ENCODE measurements around the gene TMED8. TPM values are rescaled to one million over a fixed set of nuclear protein-coding genes. Genes with fewer than 3 reads are reported as not detected.

The TMED8 gene
- total RNA-seq, 1 experiment from 2014 or later = 14.2 TPM

DNA sequence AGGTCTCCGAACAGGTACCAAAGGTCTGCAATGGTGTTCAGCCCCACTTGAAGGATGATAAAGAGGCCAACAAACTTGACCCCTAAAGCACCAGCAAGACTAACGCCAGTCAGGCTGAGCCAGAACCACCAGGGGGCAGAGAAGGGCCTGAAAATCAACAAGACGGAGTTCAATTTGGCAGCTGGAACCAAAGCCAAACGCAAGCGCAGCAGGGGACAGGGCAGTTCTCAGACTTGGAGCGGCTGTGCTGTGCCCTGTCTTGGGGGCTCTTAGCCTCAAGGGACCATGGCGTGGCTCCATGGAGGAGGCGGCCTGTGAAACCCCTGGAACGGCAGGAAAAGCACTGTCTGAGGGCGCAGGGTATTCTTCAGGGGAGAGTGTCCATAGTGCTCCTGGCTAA is 75.8 kb downstream of the TMED8 start (continued):
- no peak for TF ChIP-seq ZNF671 (CRISPR knock-in tag; IDR thresholded peaks at IDR 0.05)

DNA sequence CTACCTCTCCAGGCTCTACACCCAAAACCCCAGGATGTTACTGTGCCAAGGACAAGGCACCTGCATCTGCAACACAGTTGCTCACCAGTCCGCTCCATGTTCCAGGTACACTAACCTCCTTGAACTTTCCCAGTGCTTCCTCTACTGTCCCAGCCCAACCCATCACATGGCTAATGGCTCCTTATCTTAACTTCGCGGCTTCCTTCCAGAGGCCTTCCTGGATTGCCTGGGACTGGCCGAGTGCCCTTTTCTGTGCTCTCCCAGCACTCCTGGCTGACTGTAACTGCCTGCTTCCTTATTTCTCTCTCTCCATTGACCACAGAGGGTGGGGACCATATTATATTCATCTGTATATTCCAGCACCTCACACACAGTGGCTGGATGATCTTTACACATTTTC is 77.1 kb downstream of the TMED8 start:
- ChIA-PET CTCF (no interaction called here), POLR2A (no interaction called here)
- Mint-ChIP-seq H3K36me3 (peaks cover 4% of the 10 kb centered on the region), H3K27ac (no peak overlapping the region), H3K4me3 (no peak overlapping the region), H3K27me3 (ENCODE audit: low read depth) (no peaks in the 10 kb centered on the region), H3K4me1 (peaks cover 6% of the 10 kb centered on the region), H3K9me3 (no peaks in the 10 kb centered on the region)
- TF ChIP-seq ZNF121 (CRISPR knock-in tag; IDR thresholded peaks at IDR 0.05) (no peak), ESRRA (CRISPR knock-in tag; IDR thresholded peaks at IDR 0.05; ENCODE audit: borderline replicate concordance) (no peak), ZNF263 (CRISPR knock-in tag; IDR thresholded peaks at IDR 0.05; ENCODE audit: low read depth) (no peak), NFYB (CRISPR knock-in tag; conservative IDR thresholded peaks at IDR 0.05; ENCODE audit: low read depth) (no peak), JAZF1 (CRISPR knock-in tag; IDR thresholded peaks at IDR 0.05) (no peak)
- TF ChIP-seq, protein P1, sequence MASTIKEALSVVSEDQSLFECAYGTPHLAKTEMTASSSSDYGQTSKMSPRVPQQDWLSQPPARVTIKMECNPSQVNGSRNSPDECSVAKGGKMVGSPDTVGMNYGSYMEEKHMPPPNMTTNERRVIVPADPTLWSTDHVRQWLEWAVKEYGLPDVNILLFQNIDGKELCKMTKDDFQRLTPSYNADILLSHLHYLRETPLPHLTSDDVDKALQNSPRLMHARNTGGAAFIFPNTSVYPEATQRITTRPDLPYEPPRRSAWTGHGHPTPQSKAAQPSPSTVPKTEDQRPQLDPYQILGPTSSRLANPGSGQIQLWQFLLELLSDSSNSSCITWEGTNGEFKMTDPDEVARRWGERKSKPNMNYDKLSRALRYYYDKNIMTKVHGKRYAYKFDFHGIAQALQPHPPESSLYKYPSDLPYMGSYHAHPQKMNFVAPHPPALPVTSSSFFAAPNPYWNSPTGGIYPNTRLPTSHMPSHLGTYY (CRISPR knock-in tag; IDR thresholded peaks at IDR 0.05) = no peak
- TF ChIP-seq, protein P2, sequence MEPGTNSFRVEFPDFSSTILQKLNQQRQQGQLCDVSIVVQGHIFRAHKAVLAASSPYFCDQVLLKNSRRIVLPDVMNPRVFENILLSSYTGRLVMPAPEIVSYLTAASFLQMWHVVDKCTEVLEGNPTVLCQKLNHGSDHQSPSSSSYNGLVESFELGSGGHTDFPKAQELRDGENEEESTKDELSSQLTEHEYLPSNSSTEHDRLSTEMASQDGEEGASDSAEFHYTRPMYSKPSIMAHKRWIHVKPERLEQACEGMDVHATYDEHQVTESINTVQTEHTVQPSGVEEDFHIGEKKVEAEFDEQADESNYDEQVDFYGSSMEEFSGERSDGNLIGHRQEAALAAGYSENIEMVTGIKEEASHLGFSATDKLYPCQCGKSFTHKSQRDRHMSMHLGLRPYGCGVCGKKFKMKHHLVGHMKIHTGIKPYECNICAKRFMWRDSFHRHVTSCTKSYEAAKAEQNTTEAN (CRISPR knock-in tag; IDR thresholded peaks at IDR 0.05) = no peak
- TF ChIP-seq, protein P3, sequence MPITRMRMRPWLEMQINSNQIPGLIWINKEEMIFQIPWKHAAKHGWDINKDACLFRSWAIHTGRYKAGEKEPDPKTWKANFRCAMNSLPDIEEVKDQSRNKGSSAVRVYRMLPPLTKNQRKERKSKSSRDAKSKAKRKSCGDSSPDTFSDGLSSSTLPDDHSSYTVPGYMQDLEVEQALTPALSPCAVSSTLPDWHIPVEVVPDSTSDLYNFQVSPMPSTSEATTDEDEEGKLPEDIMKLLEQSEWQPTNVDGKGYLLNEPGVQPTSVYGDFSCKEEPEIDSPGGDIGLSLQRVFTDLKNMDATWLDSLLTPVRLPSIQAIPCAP (CRISPR knock-in tag; IDR thresholded peaks at IDR 0.05) = no peak
- TF ChIP-seq, protein P4, sequence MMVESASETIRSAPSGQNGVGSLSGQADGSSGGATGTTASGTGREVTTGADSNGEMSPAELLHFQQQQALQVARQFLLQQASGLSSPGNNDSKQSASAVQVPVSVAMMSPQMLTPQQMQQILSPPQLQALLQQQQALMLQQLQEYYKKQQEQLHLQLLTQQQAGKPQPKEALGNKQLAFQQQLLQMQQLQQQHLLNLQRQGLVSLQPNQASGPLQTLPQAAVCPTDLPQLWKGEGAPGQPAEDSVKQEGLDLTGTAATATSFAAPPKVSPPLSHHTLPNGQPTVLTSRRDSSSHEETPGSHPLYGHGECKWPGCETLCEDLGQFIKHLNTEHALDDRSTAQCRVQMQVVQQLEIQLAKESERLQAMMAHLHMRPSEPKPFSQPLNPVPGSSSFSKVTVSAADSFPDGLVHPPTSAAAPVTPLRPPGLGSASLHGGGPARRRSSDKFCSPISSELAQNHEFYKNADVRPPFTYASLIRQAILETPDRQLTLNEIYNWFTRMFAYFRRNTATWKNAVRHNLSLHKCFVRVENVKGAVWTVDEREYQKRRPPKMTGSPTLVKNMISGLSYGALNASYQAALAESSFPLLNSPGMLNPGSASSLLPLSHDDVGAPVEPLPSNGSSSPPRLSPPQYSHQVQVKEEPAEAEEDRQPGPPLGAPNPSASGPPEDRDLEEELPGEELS (CRISPR knock-in tag; IDR thresholded peaks at IDR 0.05) = no peak
- DNase-seq (ENCODE audit: low spot score) (no peak), ATAC-seq (no peak)

DNA sequence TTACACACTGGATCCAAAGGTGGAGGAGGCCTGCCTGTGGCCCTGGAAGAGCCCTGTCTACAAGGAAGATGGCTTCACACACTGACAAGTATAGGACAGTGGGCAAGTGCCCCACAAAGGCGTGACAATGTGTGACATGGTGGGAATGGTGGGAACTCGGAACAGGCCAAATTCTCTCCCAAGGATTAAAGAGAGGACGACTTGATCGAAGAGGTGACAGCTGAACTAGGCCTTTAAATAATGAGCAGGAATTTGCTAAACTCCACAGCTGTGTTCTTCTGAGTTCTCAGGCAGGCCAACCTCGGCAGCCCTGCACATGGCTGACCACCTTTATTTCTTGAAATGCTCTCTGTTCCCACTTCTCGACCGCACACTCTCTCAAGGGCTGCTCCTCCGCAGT is 80.0 kb downstream of the TMED8 start:
- DNase-seq (ENCODE audit: low spot score) (no peak), ATAC-seq (no peak)
- H3K4me1 Mint-ChIP-seq = peaks cover 11% of the 10 kb centered on the region
- H3K27ac Mint-ChIP-seq = no peak overlapping the region; the same call in 1 of the 2 replicates
- CTCF ChIA-PET = interaction anchor here (3.1 kb wide), 1 partner anchor 19 kb away, joined by 16 read pairs; no protein-coding TSS in a partner anchor
- H3K4me3 Mint-ChIP-seq = no peak overlapping the region
- POLR2A ChIA-PET = no interaction called here
- peaks cover 6% of the 10 kb centered on the region for H3K36me3 Mint-ChIP-seq
- no peaks in the 10 kb centered on the region for H3K27me3 Mint-ChIP-seq (ENCODE audit: low read depth)
- no peaks in the 10 kb centered on the region for H3K9me3 Mint-ChIP-seq
- TF ChIP-seq ELF4 (CRISPR knock-in tag; IDR thresholded peaks at IDR 0.05; ENCODE audit: low read depth) = no peak
- TF ChIP-seq NFE2L1 (CRISPR knock-in tag; IDR thresholded peaks at IDR 0.05) = no peak
- TF ChIP-seq, protein P3 (CRISPR knock-in tag; IDR thresholded peaks at IDR 0.05) = no peak
- no peak for TF ChIP-seq NR1H2 (CRISPR knock-in tag; IDR thresholded peaks at IDR 0.05)
- no peak for TF ChIP-seq CREB1 (CRISPR knock-in tag; IDR thresholded peaks at IDR 0.05)
- TF ChIP-seq ZNF416 (CRISPR knock-in tag; IDR thresholded peaks at IDR 0.05) = no peak
- TF ChIP-seq, protein P5, sequence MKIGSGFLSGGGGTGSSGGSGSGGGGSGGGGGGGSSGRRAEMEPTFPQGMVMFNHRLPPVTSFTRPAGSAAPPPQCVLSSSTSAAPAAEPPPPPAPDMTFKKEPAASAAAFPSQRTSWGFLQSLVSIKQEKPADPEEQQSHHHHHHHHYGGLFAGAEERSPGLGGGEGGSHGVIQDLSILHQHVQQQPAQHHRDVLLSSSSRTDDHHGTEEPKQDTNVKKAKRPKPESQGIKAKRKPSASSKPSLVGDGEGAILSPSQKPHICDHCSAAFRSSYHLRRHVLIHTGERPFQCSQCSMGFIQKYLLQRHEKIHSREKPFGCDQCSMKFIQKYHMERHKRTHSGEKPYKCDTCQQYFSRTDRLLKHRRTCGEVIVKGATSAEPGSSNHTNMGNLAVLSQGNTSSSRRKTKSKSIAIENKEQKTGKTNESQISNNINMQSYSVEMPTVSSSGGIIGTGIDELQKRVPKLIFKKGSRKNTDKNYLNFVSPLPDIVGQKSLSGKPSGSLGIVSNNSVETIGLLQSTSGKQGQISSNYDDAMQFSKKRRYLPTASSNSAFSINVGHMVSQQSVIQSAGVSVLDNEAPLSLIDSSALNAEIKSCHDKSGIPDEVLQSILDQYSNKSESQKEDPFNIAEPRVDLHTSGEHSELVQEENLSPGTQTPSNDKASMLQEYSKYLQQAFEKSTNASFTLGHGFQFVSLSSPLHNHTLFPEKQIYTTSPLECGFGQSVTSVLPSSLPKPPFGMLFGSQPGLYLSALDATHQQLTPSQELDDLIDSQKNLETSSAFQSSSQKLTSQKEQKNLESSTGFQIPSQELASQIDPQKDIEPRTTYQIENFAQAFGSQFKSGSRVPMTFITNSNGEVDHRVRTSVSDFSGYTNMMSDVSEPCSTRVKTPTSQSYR (CRISPR knock-in tag; IDR thresholded peaks at IDR 0.05) = no peak
- TF ChIP-seq, protein P6, sequence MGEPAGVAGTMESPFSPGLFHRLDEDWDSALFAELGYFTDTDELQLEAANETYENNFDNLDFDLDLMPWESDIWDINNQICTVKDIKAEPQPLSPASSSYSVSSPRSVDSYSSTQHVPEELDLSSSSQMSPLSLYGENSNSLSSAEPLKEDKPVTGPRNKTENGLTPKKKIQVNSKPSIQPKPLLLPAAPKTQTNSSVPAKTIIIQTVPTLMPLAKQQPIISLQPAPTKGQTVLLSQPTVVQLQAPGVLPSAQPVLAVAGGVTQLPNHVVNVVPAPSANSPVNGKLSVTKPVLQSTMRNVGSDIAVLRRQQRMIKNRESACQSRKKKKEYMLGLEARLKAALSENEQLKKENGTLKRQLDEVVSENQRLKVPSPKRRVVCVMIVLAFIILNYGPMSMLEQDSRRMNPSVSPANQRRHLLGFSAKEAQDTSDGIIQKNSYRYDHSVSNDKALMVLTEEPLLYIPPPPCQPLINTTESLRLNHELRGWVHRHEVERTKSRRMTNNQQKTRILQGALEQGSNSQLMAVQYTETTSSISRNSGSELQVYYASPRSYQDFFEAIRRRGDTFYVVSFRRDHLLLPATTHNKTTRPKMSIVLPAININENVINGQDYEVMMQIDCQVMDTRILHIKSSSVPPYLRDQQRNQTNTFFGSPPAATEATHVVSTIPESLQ (CRISPR knock-in tag; IDR thresholded peaks at IDR 0.05) = no peak
- TF ChIP-seq, protein P4 (CRISPR knock-in tag; IDR thresholded peaks at IDR 0.05) = no peak
- no peak for TF ChIP-seq NR2C2 (CRISPR knock-in tag; IDR thresholded peaks at IDR 0.05)
- no peak for TF ChIP-seq JUN (CRISPR knock-in tag; IDR thresholded peaks at IDR 0.05)

All from WTC11 (cell line).